ENCODE measurements around the gene RASAL3. TPM values are rescaled to one million over a fixed set of nuclear protein-coding genes. Genes with fewer than 3 reads are reported as not detected.

The RASAL3 gene
- total RNA-seq, 1 donor from 2014 or later = not detected

- Mint-ChIP-seq H3K27me3 (ENCODE audit: unreplicated experiment) (peaks cover 7% of the 10 kb centered on the region), H3K27ac (ENCODE audit: unreplicated experiment) (no peak overlapping the region), H3K36me3 (ENCODE audit: unreplicated experiment) (no peaks in the 10 kb centered on the region), H3K4me3 (ENCODE audit: unreplicated experiment) (no peak overlapping the region), H3K9me3 (ENCODE audit: unreplicated experiment) (peaks cover 6% of the 10 kb centered on the region), H3K4me1 (ENCODE audit: low read depth, unreplicated experiment) (peaks cover 2% of the 10 kb centered on the region)
- DNase-seq = no peak
- TF ChIP-seq CTCF (IDR thresholded peaks at IDR 0.05; ENCODE audit: partially characterized antibody, unreplicated experiment) = no peak
These were observed 26.8 kb downstream of the RASAL3 start for GRCh38 chr19:15437355-15438123.

GRCh38 chr19:15436826-15437110 is 27.6 kb downstream of the RASAL3 start:
- peaks cover 8% of the 10 kb centered on the region for H3K9me3 Mint-ChIP-seq (ENCODE audit: unreplicated experiment)
- TF ChIP-seq CTCF (IDR thresholded peaks at IDR 0.05; ENCODE audit: partially characterized antibody, unreplicated experiment) = no peak
- H3K36me3 Mint-ChIP-seq (ENCODE audit: unreplicated experiment) = no peaks in the 10 kb centered on the region
- peaks cover 10% of the 10 kb centered on the region for H3K27me3 Mint-ChIP-seq (ENCODE audit: unreplicated experiment)
- no peak overlapping the region for H3K4me3 Mint-ChIP-seq (ENCODE audit: unreplicated experiment)
- H3K27ac Mint-ChIP-seq (ENCODE audit: unreplicated experiment) = no peak overlapping the region
- H3K4me1 Mint-ChIP-seq (ENCODE audit: low read depth, unreplicated experiment) = peaks cover 2% of the 10 kb centered on the region
- no peak for DNase-seq

GRCh38 chr19:15436012-15436825 is 28.1 kb downstream of the RASAL3 start:
- Mint-ChIP-seq H3K4me3 (ENCODE audit: unreplicated experiment) (no peak overlapping the region), H3K27me3 (ENCODE audit: unreplicated experiment) (peaks cover 16% of the 10 kb centered on the region), H3K36me3 (ENCODE audit: unreplicated experiment) (no peaks in the 10 kb centered on the region), H3K9me3 (ENCODE audit: unreplicated experiment) (peaks cover 14% of the 10 kb centered on the region), H3K27ac (ENCODE audit: unreplicated experiment) (no peak overlapping the region), H3K4me1 (ENCODE audit: low read depth, unreplicated experiment) (peaks cover 2% of the 10 kb centered on the region)
- TF ChIP-seq CTCF (IDR thresholded peaks at IDR 0.05; ENCODE audit: partially characterized antibody, unreplicated experiment) = no peak
- DNase-seq = no peak

GRCh38 chr19:15433519-15434069 is 30.8 kb downstream of the RASAL3 start:
- Mint-ChIP-seq H3K27ac (ENCODE audit: unreplicated experiment) (peak overlapping the region; percentile 99), H3K4me1 (ENCODE audit: low read depth, unreplicated experiment) (peaks cover 6% of the 10 kb centered on the region), H3K27me3 (ENCODE audit: unreplicated experiment) (peaks cover 18% of the 10 kb centered on the region), H3K9me3 (ENCODE audit: unreplicated experiment) (peaks cover 15% of the 10 kb centered on the region), H3K4me3 (ENCODE audit: unreplicated experiment) (peak overlapping the region; percentile 95), H3K36me3 (ENCODE audit: unreplicated experiment) (no peaks in the 10 kb centered on the region)
- no peak for TF ChIP-seq CTCF (IDR thresholded peaks at IDR 0.05; ENCODE audit: partially characterized antibody, unreplicated experiment)
- no peak for DNase-seq
